PC-3 (cell line): ENCODE measurements around the gene SFXN3. TPM values are rescaled to one million over a fixed set of nuclear protein-coding genes. Genes with fewer than 3 reads are reported as not detected.

Experiments
- ATAC-seq: fragments of 200-7000 bp; cut with Tn5 transposase; 2 replicates; pipeline ENCODE4 v1.9.1; 2020; ENCODE audit warnings: mild to moderate bottlenecking, moderate library complexity
- BruUV-seq: library from RNA; stranded (reverse); fragments of 400-500 nt; replicated peaks from 2 replicates; lab custom pipeline; 2021; lab: Mats Ljungman, UMichigan
- CTCF ChIA-PET: fragments of 300-600 bp; sonication (Branson Sonifier 250); formaldehyde crosslinking; loops from one replicate; lab custom pipeline; 2022; ENCODE audit warnings: antibody characterized with exemption; lab: Charles Lee
- POLR2A ChIA-PET: fragments of 300-600 bp; sonication (Branson Sonifier 250); formaldehyde crosslinking; loops from one replicate; lab custom pipeline; 2022; ENCODE audit warnings: antibody characterized with exemption; ENCODE audit not compliant: unreplicated experiment; lab: Charles Lee
- DNase-seq: peaks from one replicate; pipeline ENCODE4 v3.0.0-alpha.2; 2015
- H2AFZ ChIP-seq: fragments of 300-600 bp; sonication (generic); 2 replicates; pipeline ENCODE4 v1.6.0; 2016; ENCODE audit warnings: antibody characterized with exemption, low read length
- H3F3A ChIP-seq: fragments of 300-600 bp; sonication (generic); one replicate; pipeline ENCODE4 v1.6.0; 2017; ENCODE audit warnings: antibody characterized with exemption, low read length, control low read depth, mild to moderate bottlenecking; ENCODE audit not compliant: unreplicated experiment
- H3K27ac ChIP-seq: fragments of 300-600 bp; sonication (generic); 2 replicates; pipeline ENCODE4 v1.5.1; 2016; ENCODE audit warnings: mild to moderate bottlenecking, low read length
- H3K27me3 ChIP-seq: fragments of 300-600 bp; sonication (generic); 2 replicates; pipeline ENCODE4 v1.6.1; 2016; ENCODE audit warnings: low read length, mixed read lengths
- H3K36me3 ChIP-seq: fragments of 300-600 bp; sonication (generic); 2 replicates; pipeline ENCODE4 v1.6.1; 2016; ENCODE audit warnings: low read depth, mixed run types, low read length, mixed read lengths
- H3K4me1 ChIP-seq: fragments of 300-600 bp; sonication (generic); 2 replicates; pipeline ENCODE4 v1.5.1; 2016; ENCODE audit warnings: low read length; ENCODE audit not compliant: insufficient read depth
- H3K4me2 ChIP-seq: fragments of 300-600 bp; sonication (generic); 2 replicates; pipeline ENCODE4 v1.6.0; 2016; ENCODE audit warnings: low read length
- H3K4me3 ChIP-seq: fragments of 300-600 bp; sonication (generic); 2 replicates; pipeline ENCODE4 v1.5.1; 2016; ENCODE audit warnings: mild to moderate bottlenecking, low read length, mixed read lengths
- H3K79me2 ChIP-seq: fragments of 300-600 bp; sonication (generic); 2 replicates; pipeline ENCODE4 v1.6.1; 2017; ENCODE audit warnings: low read length, mixed read lengths
- H3K9ac ChIP-seq: fragments of 300-600 bp; sonication (generic); 2 replicates; pipeline ENCODE4 v1.6.0; 2016; ENCODE audit warnings: mild to moderate bottlenecking, low read length
- H3K9me2 ChIP-seq: fragments of 300-600 bp; sonication (generic); replicated peaks from 2 replicates; pipeline ENCODE4 v1.6.1; 2016; ENCODE audit warnings: mixed run types, low read length, mixed read lengths
- H3K9me3 ChIP-seq: fragments of 300-600 bp; sonication (generic); 2 replicates; pipeline ENCODE4 v1.6.1; 2016; ENCODE audit warnings: low read length, mixed read lengths
- H4K20me1 ChIP-seq: fragments of 300-600 bp; sonication (generic); 2 replicates; pipeline ENCODE4 v1.6.1; 2016; ENCODE audit warnings: low read length, mixed read lengths
- EZH2 ChIP-seq: fragments of 300-600 bp; sonication (generic); IDR thresholded peaks from one replicate; pipeline ENCODE4 v1.6.1; 2017; ENCODE audit warnings: antibody characterized with exemption, mild to moderate bottlenecking, low read length; ENCODE audit not compliant: unreplicated experiment
- EZH2phosphoT487 ChIP-seq: fragments of 300-600 bp; sonication (generic); IDR thresholded peaks from 2 replicates; pipeline ENCODE4 v1.6.1; 2018; ENCODE audit warnings: mild to moderate bottlenecking, antibody characterized with exemption, low read length, borderline replicate concordance
- intact Hi-C: fragments of 100-400 bp; cut with micrococcal nuclease; formaldehyde crosslinking; loops from 2 replicates; pipeline ENCODE4 v1.9.0; 2023
- total RNA-seq: library from RNA; depleted of rRNA; stranded (reverse); fragments of >200 nt; gene quantifications from 2 replicates; pipeline ENCODE4 v1.2.3, GENCODE V29; 2014
- TF ChIP-seq, protein P1 (sequence below): fragments of 300-600 bp; sonication (generic); conservative IDR thresholded peaks from 2 replicates; pipeline ENCODE4 v1.5.1; 2017; ENCODE audit warnings: antibody characterized with exemption, low read depth, mild to moderate bottlenecking, low read length

Gene SFXN3
- total RNA-seq, 1 experiment from 2014 or later, result 46.7 TPM

DNA sequence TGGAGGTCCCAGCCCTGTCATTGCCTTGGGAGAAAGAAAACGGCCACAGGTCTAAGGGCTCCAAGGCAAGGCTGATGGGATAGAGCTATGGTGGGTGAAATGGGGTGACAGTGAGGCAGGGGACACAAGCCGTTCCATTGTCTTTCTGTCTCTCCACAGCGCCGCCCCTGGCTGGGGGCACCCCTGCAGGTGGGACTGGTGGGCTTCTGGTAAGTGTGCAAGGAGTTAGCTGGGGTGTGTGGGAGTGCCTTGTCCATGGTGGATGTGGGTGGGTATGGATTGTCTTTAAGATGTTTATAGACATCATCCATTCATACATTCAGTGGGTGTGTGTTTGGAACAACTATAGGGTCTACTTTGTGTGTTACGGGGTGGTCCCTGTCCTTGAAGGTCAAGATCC lies 7.5 kb downstream of the SFXN3 start:
- H3K27me3 ChIP-seq, result no peaks in the 10 kb centered on the region
- H3K4me1 ChIP-seq, result peaks cover 11% of the 10 kb centered on the region
- ATAC-seq (no peak), DNase-seq (no peak)
- H3K27ac ChIP-seq, result no peak overlapping the region
- POLR2A ChIA-PET, result no interaction called here
- H4K20me1 ChIP-seq, result no peaks in the 10 kb centered on the region
- CTCF ChIA-PET, result no interaction called here
- H3K4me2 ChIP-seq, result no peak overlapping the region
- no peaks in the 10 kb centered on the region for H3K9me2 ChIP-seq
- peaks cover 9% of the 10 kb centered on the region; the same call in 1 of the 2 replicates for H3K36me3 ChIP-seq
- H3K9me3 ChIP-seq, result no peaks in the 10 kb centered on the region
- no peaks in the 10 kb centered on the region for H3F3A ChIP-seq
- intact Hi-C loops, result no loop called here
- H2AFZ ChIP-seq, result no peak overlapping the region
- no peak overlapping the region for H3K9ac ChIP-seq
- no peak for TF ChIP-seq EZH2phosphoT487
- no peak for TF ChIP-seq EZH2
- TF ChIP-seq, protein P1, sequence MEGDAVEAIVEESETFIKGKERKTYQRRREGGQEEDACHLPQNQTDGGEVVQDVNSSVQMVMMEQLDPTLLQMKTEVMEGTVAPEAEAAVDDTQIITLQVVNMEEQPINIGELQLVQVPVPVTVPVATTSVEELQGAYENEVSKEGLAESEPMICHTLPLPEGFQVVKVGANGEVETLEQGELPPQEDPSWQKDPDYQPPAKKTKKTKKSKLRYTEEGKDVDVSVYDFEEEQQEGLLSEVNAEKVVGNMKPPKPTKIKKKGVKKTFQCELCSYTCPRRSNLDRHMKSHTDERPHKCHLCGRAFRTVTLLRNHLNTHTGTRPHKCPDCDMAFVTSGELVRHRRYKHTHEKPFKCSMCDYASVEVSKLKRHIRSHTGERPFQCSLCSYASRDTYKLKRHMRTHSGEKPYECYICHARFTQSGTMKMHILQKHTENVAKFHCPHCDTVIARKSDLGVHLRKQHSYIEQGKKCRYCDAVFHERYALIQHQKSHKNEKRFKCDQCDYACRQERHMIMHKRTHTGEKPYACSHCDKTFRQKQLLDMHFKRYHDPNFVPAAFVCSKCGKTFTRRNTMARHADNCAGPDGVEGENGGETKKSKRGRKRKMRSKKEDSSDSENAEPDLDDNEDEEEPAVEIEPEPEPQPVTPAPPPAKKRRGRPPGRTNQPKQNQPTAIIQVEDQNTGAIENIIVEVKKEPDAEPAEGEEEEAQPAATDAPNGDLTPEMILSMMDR, result no peak
- BruUV-seq, result no TSS peak
- H3K79me2 ChIP-seq, result peaks cover 10% of the 10 kb centered on the region
- no peak overlapping the region for H3K4me3 ChIP-seq

DNA sequence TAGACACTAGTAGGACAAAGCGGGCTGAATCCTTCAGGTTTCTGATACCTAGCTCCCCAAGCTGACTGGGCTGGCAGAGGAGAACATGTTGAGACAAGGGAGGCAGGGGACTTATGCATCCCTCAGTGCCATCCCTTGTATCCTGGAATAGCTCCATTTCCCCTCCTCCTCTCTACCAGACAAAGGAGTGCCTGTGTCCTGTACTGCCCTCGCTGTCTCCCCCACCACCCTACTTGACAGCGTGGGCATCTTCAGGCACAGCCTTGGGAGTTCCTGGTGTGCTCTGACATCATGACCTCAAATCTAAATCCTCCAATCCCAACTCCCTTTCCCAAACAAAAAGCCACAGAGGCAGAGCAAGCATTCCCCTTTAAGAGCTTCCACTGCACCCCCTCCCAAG lies 9.0 kb downstream of the SFXN3 start:
- intact Hi-C loops, result loop anchor here (5.0 kb wide), 1 partner anchor 102 kb away; no protein-coding TSS in a partner anchor
- Histone ChIP-seq H3K9me3 (no peaks in the 10 kb centered on the region), H3K36me3 (peaks cover 9% of the 10 kb centered on the region; the same call in 1 of the 2 replicates), H2AFZ (no peak overlapping the region), H3K27me3 (no peaks in the 10 kb centered on the region), H3K79me2 (no peaks in the 10 kb centered on the region), H4K20me1 (no peaks in the 10 kb centered on the region), H3K4me3 (no peak overlapping the region), H3K27ac (no peak overlapping the region), H3K4me2 (no peak overlapping the region), H3K4me1 (peaks cover 16% of the 10 kb centered on the region), H3K9ac (no peak overlapping the region), H3K9me2 (no peaks in the 10 kb centered on the region), H3F3A (no peaks in the 10 kb centered on the region)
- ATAC-seq (no peak), DNase-seq (no peak)
- POLR2A ChIA-PET, result no interaction called here
- no TSS peak for BruUV-seq
- TF ChIP-seq EZH2 (no peak), EZH2phosphoT487 (no peak)
- TF ChIP-seq, protein P1, result no peak
- CTCF ChIA-PET, result no interaction called here

DNA sequence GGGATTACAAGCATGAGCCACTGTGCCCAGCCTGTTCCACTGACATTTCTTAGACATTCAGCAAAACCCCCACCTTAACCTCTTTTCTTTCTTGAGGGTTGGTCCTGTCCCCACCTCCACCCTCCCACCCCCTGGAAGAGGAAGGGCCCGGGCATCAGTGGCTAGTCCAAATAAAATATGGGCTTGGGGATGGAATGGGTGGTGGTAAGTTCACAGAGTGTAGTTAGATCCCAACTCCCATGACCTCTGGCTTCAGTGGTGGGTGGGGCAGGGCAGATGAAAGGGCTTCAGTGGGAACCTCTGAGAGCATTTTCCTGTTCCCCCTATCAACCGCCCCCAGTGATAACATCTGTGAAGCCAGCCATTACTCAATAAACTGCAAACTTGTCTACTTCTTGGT lies 9.8 kb downstream of the SFXN3 start:
- BruUV-seq, result no TSS peak
- H2AFZ ChIP-seq, result no peak overlapping the region

More for the DNA sequence above, 9.8 kb downstream of the SFXN3 start:
- Histone ChIP-seq H3K9me3 (no peaks in the 10 kb centered on the region), H3F3A (no peaks in the 10 kb centered on the region), H3K9me2 (no peaks in the 10 kb centered on the region), H3K79me2 (no peaks in the 10 kb centered on the region), H4K20me1 (no peaks in the 10 kb centered on the region), H3K4me2 (no peak overlapping the region), H3K27me3 (no peaks in the 10 kb centered on the region), H3K9ac (no peak overlapping the region), H3K27ac (no peak overlapping the region), H3K4me1 (peaks cover 16% of the 10 kb centered on the region), H3K4me3 (no peak overlapping the region), H3K36me3 (peaks cover 9% of the 10 kb centered on the region; the same call in 1 of the 2 replicates)
- ATAC-seq (no peak), DNase-seq (no peak)
- ChIA-PET CTCF (interaction anchor here (0.7 to 1.8 kb wide), 2 partner anchors 9 to 40 kb away, joined by 6 to 16 read pairs; no protein-coding TSS in a partner anchor), POLR2A (interaction anchor here (0.7 kb wide), 1 partner anchor 12 kb away, joined by 35 read pairs; no protein-coding TSS in a partner anchor)
- intact Hi-C loops, result loop anchor here (1.0 to 5.0 kb wide), 2 partner anchors 25 to 101 kb away; no protein-coding TSS in a partner anchor
- TF ChIP-seq, protein P1, result no peak
- no peak for TF ChIP-seq EZH2phosphoT487
